WTC11 (cell line): Measurements from ENCODE around the gene PICK1. TPM values are rescaled to one million over a fixed set of nuclear protein-coding genes. Genes with fewer than 3 reads are reported as not detected.

Source experiments
- ATF2 ChIP-seq: sonication (generic); formaldehyde crosslinking; IDR thresholded peaks from 2 replicates; pipeline ENCODE4 v1.8.1; 2022; ENCODE audit warnings: low read depth, missing genetic modification reagents, borderline replicate concordance
- ATF6 ChIP-seq: sonication (generic); formaldehyde crosslinking; IDR thresholded peaks from 2 replicates; pipeline ENCODE4 v1.8.1; 2023; ENCODE audit warnings: mild to moderate bottlenecking, missing genetic modification reagents
- E2F4 ChIP-seq: sonication (generic); formaldehyde crosslinking; IDR thresholded peaks from 2 replicates; pipeline ENCODE4 v1.8.1; 2022; ENCODE audit warnings: low read depth, mild to moderate bottlenecking, moderate library complexity, missing genetic modification reagents, borderline replicate concordance
- ESRRA ChIP-seq: sonication (generic); formaldehyde crosslinking; IDR thresholded peaks from 2 replicates; pipeline ENCODE4 v1.8.1; 2022; ENCODE audit warnings: mild to moderate bottlenecking, missing genetic modification reagents, borderline replicate concordance
- ETV6 ChIP-seq: sonication (generic); formaldehyde crosslinking; IDR thresholded peaks from 2 replicates; pipeline ENCODE4 v1.8.1; 2022; ENCODE audit warnings: mild to moderate bottlenecking, missing genetic modification reagents
- FOXP1 ChIP-seq: sonication (generic); formaldehyde crosslinking; IDR thresholded peaks from 2 replicates; pipeline ENCODE4 v1.8.0; 2022; ENCODE audit warnings: missing genetic modification reagents, mild to moderate bottlenecking, moderate library complexity, borderline replicate concordance
- FOXP4 ChIP-seq: sonication (generic); formaldehyde crosslinking; IDR thresholded peaks from 2 replicates; pipeline ENCODE4 v1.8.0; 2022; ENCODE audit warnings: mild to moderate bottlenecking, missing genetic modification reagents
- GABPB1 ChIP-seq: sonication (generic); formaldehyde crosslinking; IDR thresholded peaks from 2 replicates; pipeline ENCODE4 v1.8.1; 2023; ENCODE audit warnings: mild to moderate bottlenecking, missing genetic modification reagents
- GRHL2 ChIP-seq: fragments of 250-450 bp; sonication (Bioruptor Pico); IDR thresholded peaks from 2 replicates; pipeline ENCODE4 v1.8.0; 2022; ENCODE audit warnings: mild to moderate bottlenecking, moderate library complexity; ENCODE audit not compliant: insufficient replicate concordance, severe bottlenecking
- IRF1 ChIP-seq: sonication (generic); formaldehyde crosslinking; IDR thresholded peaks from 2 replicates; pipeline ENCODE4 v1.8.0; 2023; ENCODE audit warnings: missing genetic modification reagents
- IRF2 ChIP-seq: sonication (generic); formaldehyde crosslinking; IDR thresholded peaks from 2 replicates; pipeline ENCODE4 v1.8.0; 2022; ENCODE audit warnings: low read depth, missing genetic modification reagents, borderline replicate concordance
- KAT7 ChIP-seq: sonication (generic); formaldehyde crosslinking; IDR thresholded peaks from 2 replicates; pipeline ENCODE4 v1.8.1; 2023; ENCODE audit warnings: missing genetic modification reagents, mild to moderate bottlenecking, borderline replicate concordance
- MYBL2 ChIP-seq: sonication (generic); formaldehyde crosslinking; IDR thresholded peaks from 2 replicates; pipeline ENCODE4 v1.8.1; 2023; ENCODE audit warnings: mild to moderate bottlenecking, moderate library complexity, missing genetic modification reagents
- NFE2L1 ChIP-seq: sonication (generic); formaldehyde crosslinking; IDR thresholded peaks from 2 replicates; pipeline ENCODE4 v1.8.1; 2023; ENCODE audit warnings: missing genetic modification reagents
- NR3C1 ChIP-seq: sonication (generic); formaldehyde crosslinking; conservative IDR thresholded peaks from 2 replicates; pipeline ENCODE4 v1.8.1; 2023; ENCODE audit warnings: low read depth, mild to moderate bottlenecking, missing genetic modification reagents
- PRRX2 ChIP-seq: fragments of 250-450 bp; sonication (Bioruptor Pico); IDR thresholded peaks from 2 replicates; pipeline ENCODE4 v1.8.0; 2021; ENCODE audit warnings: mild to moderate bottlenecking
- RELA ChIP-seq: sonication (generic); formaldehyde crosslinking; IDR thresholded peaks from 2 replicates; pipeline ENCODE4 v1.8.1; 2022; ENCODE audit warnings: missing genetic modification reagents, mild to moderate bottlenecking, borderline replicate concordance
- RORB ChIP-seq: fragments of 250-450 bp; sonication (Bioruptor Pico); IDR thresholded peaks from 2 replicates; pipeline ENCODE4 v1.9.0; 2021; ENCODE audit warnings: mild to moderate bottlenecking
- USF1 ChIP-seq: sonication (generic); formaldehyde crosslinking; IDR thresholded peaks from 2 replicates; pipeline ENCODE4 v1.8.0; 2022; ENCODE audit warnings: mild to moderate bottlenecking, missing genetic modification reagents
- ZNF425 ChIP-seq: fragments of 250-450 bp; sonication (Bioruptor Pico); conservative IDR thresholded peaks from 2 replicates; pipeline ENCODE4 v1.9.0; 2021; ENCODE audit warnings: mild to moderate bottlenecking
- ZNF532 ChIP-seq: fragments of 250-450 bp; sonication (Bioruptor Pico); IDR thresholded peaks from 2 replicates; pipeline ENCODE4 v1.9.0; 2021; ENCODE audit warnings: mild to moderate bottlenecking, borderline replicate concordance
- total RNA-seq: library from RNA; stranded (reverse); gene quantifications from 3 replicates; pipeline ENCODE4 v1.2.3, GENCODE V29; 2021

The PICK1 gene
- total RNA-seq, 1 experiment from 2014 or later: 33.4 TPM

- TF ChIP-seq E2F4 (peak; percentile 93), FOXP4 (CRISPR knock-in tag) (peak; percentile 98), GABPB1 (CRISPR knock-in tag) (no peak), ZNF425 (no peak), MYBL2 (CRISPR knock-in tag) (peak; percentile 98), RELA (CRISPR knock-in tag) (peak; percentile 84), IRF1 (CRISPR knock-in tag) (peak; percentile 97), IRF2 (CRISPR knock-in tag) (peak; percentile 90; the same call in 1 of the 2 replicates), GRHL2 (CRISPR knock-in tag) (no peak), ATF2 (peak; percentile 94), RORB (CRISPR knock-in tag) (no peak), NR3C1 (no peak), PRRX2 (CRISPR knock-in tag) (no peak), ZNF532 (CRISPR knock-in tag) (no peak), FOXP1 (peak; percentile 96), NFE2L1 (CRISPR knock-in tag) (peak; percentile 97), ETV6 (CRISPR knock-in tag) (peak; percentile 97), USF1 (CRISPR knock-in tag) (peak; percentile 72), KAT7 (CRISPR knock-in tag) (no peak), ATF6 (CRISPR knock-in tag) (no peak), ESRRA (peak; percentile 19; the same call in 1 of the 2 replicates)
Measured at GRCh38 chr22:38080850-38081635, 23.8 kb downstream of the PICK1 start (continued).
